Activated CD4-positive, alpha-beta T cell treated with anti-CD3 and anti-CD28 coated beads, Interleukin-2, amount 50 U/mL, for 24 hours (primary cell): Measurements from ENCODE around the gene TMEM120B.
"Not testable (repeated sequence)": the region's sequence is repeated elsewhere in the genome, so short reads cannot be mapped to it uniquely, and the experiment has no call there.

Experiments
- DNase-seq, 2 donors: peaks; one replicate each; pipeline ENCODE4 v3.0.0-alpha.2; 2020; ENCODE audit warnings: low read depth in 1 of 2, low spot score in 1 of 2

The TMEM120B gene

DNA sequence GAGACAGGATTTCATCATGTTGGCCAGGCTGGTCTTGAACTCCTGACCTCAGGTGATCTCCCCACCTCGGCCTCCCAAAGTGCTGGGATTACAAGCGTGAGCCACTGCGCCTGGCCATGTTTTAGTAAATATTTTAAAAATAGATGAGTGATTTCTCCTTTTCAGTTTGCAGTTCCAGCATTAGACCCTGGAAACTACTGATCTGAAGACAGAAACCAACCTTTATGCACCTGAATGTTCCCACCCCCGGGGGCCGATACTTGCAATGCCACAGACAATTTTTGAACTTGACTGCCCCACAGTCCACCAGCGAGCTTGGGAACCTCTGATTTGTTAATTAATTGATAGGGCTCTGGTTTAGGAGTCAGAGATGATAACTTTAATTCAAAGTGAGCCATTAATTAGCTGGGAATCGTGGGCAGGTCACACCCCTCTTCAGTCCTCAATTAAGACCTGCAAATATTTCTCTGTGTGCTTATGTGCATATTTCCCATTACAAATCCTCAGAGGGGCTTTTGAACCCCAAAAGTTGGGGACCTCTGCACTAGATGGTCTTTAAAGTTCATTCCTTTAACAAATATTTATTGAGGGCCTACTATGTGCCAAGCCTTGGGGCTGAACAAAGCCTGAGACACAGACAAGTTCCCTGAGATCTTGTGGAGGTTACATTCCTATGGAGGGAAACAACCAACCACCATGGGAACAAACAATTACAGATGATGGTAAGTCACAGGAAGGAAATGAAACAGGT lies 4.1 kb upstream of the TMEM120B start:
- DNase-seq = no peak

GRCh38 chr12:121709064-121709424 lies 3.5 kb upstream of the TMEM120B start:
- DNase-seq = not testable (repeated sequence)

GRCh38 chr12:121709478-121709961 lies 3.0 kb upstream of the TMEM120B start:
- DNase-seq = no peak

DNA sequence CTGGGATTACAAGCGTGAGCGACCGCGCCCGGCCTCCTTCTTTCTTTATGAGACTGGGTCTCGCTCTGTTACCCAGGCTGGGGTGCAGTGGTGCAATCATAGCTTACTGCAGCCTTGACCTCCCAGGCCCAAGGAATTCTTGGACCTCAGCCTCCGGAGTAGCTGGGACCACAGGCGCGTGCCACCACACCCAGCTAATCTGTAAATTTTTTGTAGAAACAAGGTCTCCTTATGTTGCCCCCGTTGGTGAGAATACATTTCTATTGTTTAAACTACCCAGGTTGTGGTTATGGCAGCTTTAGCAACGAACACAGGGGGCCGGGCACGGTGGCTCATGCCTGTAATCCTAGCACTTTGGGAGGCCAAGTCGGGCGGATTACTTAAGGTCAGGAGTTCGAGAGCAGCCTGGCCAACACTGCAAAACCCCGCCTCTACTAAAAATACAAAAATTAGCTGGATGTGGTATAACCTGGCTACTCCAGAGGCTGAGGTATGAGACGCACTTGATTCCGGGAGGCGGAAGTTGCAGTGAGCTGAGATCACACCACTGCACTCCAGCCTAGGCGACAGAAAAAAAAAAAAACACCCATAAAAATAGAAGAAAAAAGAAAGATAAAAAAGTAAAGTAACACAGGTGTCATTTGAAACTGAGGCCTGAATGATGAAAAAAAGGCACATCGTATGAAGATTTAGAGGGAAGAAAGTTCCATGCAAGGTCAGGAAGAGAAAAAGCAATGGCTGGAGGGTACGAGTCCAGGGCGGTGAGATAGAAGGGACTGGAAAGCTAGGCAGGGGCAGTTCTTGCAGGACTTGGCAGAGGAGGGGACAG lies 977 bp upstream of the TMEM120B start:
- no peak for DNase-seq

- no peak for DNase-seq
Measured at GRCh38 chr12:121712190-121712460, 427 bp upstream of the TMEM120B start.

- DNase-seq = no peak
Measured at GRCh38 chr12:121713257-121713777, 765 bp downstream of the TMEM120B start.

GRCh38 chr12:121713793-121714192 lies 1.2 kb downstream of the TMEM120B start:
- no peak for DNase-seq

GRCh38 chr12:121715055-121715454 lies 2.5 kb downstream of the TMEM120B start:
- DNase-seq = not testable (repeated sequence)

DNA sequence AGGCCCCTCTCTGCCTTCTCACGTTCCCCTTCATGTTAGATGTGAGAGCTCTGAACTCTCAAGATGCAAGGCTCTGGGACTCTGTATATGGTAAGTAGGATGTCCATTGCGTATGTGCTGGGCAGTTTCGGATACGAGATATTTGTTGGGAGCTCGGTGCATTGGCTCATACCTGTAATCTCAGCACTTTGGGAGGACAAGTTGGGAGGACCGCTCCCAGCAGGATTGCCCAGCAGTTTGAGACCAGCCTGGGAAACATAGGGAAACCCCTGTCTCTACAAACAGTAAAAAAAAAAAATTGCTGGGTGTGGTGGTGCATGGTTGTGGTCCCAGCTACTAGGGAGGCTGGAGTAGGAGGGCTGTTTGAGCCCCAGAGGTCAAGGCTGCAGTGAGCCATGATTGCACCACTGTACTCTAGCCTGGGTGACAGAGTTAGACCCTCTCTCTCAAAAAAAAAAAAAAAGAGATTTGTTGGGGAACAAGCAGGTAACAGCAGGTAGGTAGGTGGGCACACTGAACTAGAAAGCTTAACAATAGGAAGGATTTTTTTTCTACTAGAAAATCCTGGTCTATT lies 3.4 kb downstream of the TMEM120B start:
- no peak for DNase-seq

GRCh38 chr12:121717041-121717699 lies 4.6 kb downstream of the TMEM120B start:
- no peak for DNase-seq

GRCh38 chr12:121718653-121719239 lies 6.2 kb downstream of the TMEM120B start:
- no peak for DNase-seq

- no peak for DNase-seq
Measured at GRCh38 chr12:121719926-121720414, 7.4 kb downstream of the TMEM120B start.

GRCh38 chr12:121720762-121721161 lies 8.2 kb downstream of the TMEM120B start:
- DNase-seq = no peak

DNA sequence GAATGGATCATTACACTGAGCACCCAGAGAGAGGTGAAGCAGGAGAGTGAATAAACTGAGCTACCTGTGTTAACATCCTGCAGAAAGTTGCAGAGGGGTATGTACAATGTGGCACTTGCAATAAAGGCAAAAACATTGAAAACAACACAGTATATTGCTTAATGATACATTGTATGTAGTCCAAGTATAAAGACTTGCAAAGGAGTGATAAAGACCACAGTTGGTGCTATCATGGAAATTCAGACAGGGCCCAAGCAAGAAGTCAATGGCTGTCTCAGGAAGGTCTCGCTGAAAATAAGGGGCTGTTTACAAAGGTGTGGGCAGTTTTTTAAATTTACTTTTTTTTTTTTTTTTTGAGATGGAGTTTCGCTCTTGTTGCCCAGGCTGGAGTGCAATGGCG lies 10.0 kb downstream of the TMEM120B start:
- DNase-seq = no peak

DNA sequence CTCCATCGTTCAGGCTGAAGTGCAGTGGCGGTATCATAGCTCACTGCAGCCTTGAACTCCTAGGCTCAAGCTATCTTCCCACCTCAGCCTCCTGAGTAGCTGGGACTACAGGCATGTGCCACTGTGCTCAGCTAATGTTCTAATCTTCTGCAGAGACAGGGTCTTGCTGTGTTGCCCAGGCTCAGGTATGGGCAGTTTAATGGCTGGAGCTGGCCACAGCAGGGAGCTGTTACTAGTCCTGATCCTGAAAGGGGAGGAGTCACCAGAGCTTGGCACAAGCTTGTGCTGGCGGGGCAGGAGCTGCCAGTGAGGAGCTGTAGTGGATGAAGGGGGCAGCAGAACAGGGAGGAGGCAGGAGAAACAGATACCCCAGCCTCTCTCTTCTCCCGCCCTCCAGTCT lies 10.6 kb downstream of the TMEM120B start:
- DNase-seq = no peak

GRCh38 chr12:121724925-121725324 lies 12.4 kb downstream of the TMEM120B start:
- no peak for DNase-seq

- DNase-seq = no peak
Measured at GRCh38 chr12:121725423-121725822, 12.9 kb downstream of the TMEM120B start.

GRCh38 chr12:121729021-121729420 lies 16.5 kb downstream of the TMEM120B start:
- DNase-seq = no peak

GRCh38 chr12:121731473-121731872 lies 18.9 kb downstream of the TMEM120B start:
- DNase-seq = no peak

- DNase-seq = no peak
Measured at GRCh38 chr12:121733849-121734248, 21.3 kb downstream of the TMEM120B start.

DNA sequence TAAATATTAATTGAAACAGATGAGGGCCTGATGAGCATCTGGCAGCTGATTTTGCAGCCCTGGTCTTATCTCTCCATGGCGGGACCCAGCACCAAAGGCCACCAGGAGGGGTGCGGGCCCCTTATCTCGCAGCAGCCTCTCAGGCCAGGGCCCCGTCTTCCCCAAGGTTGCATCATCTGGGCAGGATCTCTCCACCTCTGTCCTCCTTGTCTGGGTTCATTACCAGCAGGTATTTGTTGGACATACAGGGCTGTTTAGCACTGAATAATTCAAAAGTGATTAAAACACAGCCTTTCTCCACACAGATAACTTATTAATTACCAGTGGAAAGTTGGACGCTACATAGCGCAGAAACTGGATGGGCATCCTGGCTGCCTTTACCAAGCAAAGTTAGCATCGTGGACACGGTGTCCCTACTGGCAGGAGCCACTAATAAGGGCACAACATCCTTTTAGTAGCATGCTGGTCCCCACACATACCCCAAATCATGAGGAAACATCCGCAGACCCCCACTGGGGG lies 25.8 kb downstream of the TMEM120B start:
- no peak for DNase-seq
